Psoas muscle (tissue), 8 donors: ENCODE measurements around the gene MANSC1. TPM values are rescaled to one million over a fixed set of nuclear protein-coding genes. Genes with fewer than 3 reads are reported as not detected.

Experiments used
- ATAC-seq, 4 donors: fragments of 200-7000 bp; cut with Tn5 transposase; one replicate each; pipeline ENCODE4 v1.9.1; 2020; ENCODE audit warnings: moderate library complexity in 3 of 4, mild to moderate bottlenecking in 2 of 4
- DNase-seq, 2 donors: peaks; one replicate each; pipeline ENCODE4 v3.0.0-alpha.2; 2020
- H3K27ac ChIP-seq: fragments of 200-600 bp; one replicate; pipeline ENCODE4 v1.8.0; 2022
- H3K27me3 ChIP-seq, 3 donors: fragments of 200-600 bp in 1 of 3; one replicate each; pipeline versions ENCODE4 v1.6.1 to v1.8.0; 2013 to 2022; ENCODE audit warnings: low read length in 2 of 3, mild to moderate bottlenecking in 2 of 3, moderate library complexity in 1 of 3; ENCODE audit not compliant: insufficient read depth in 3 of 3
- H3K36me3 ChIP-seq, 2 donors: fragments of 200-600 bp in 1 of 2; one replicate each; pipeline versions ENCODE4 v1.6.1 to v1.8.0; 2013 to 2022; ENCODE audit warnings: low read depth in 1 of 2, mild to moderate bottlenecking in 1 of 2, moderate library complexity in 1 of 2; ENCODE audit not compliant: insufficient read depth in 1 of 2
- H3K4me1 ChIP-seq: fragments of 200-600 bp; one replicate; pipeline ENCODE4 v1.8.0; 2022
- H3K4me3 ChIP-seq: fragments of 200-600 bp; one replicate; pipeline ENCODE4 v1.8.0; 2022; ENCODE audit warnings: mild to moderate bottlenecking
- H3K9me3 ChIP-seq: fragments of 200-600 bp; one replicate; pipeline ENCODE4 v1.8.0; 2022
- WGBS, 3 donors: extraction: QIAGEN DNeasy Blood & Tissue Kit; methylation state at CpG; one replicate each; pipeline versions ENCODE4 v1.1.6 to v1.1.7; 2013; 5-methylcytosine and 5-hydroxymethylcytosine counted together
- intact Hi-C, 2 donors: fragments of 100-400 bp; cut with DNase I; formaldehyde crosslinking; loops; one replicate each; pipeline versions ENCODE4 v1.11.0 to v1.14.2; 2022
- polyA plus RNA-seq, 3 donors: library from polyadenylated mRNA; stranded (reverse); fragments of 200-250 nt; gene quantifications; one replicate each; pipeline ENCODE4 v1.2.3, GENCODE V29; 2013
- total RNA-seq, 4 donors: library from RNA; stranded (reverse); fragmentation: NEBNext Ultra II Directional in 2 of 4; extraction: Animal tissue kit (Norgen Biotek cat#: 25700) in 2 of 4; gene quantifications; one replicate each; pipeline versions ENCODE4 v1.2.1 to v1.2.4, GENCODE V29; 2021 to 2023
- TF ChIP-seq, protein P1 (sequence below): fragments of 200-600 bp; IDR thresholded peaks from one replicate; pipeline ENCODE4 v1.8.0; 2022; ENCODE audit warnings: antibody characterized with exemption
- donor health status: healthy with polysubstance abuse.
- donor health status: DM: no; HTN: no; CAD: no; lungs with moderate emphysema.
- donor health status: Bipolar disorder and iron deficiency.
- donor health status: healthy.
- donor health status: DM: yes; HTN: yes; CAD: no.
- donor health status: DM: no; HTN: no; CAD: no.
- donor health status: DM: no; HTN: no; CAD: no.
- donor health status: DM: yes; HTN: yes; CAD: no.

MANSC1 gene
- total and polyA plus RNA-seq, 7 donors, result 2.2 to 3.6 (median 3.2) TPM

DNA sequence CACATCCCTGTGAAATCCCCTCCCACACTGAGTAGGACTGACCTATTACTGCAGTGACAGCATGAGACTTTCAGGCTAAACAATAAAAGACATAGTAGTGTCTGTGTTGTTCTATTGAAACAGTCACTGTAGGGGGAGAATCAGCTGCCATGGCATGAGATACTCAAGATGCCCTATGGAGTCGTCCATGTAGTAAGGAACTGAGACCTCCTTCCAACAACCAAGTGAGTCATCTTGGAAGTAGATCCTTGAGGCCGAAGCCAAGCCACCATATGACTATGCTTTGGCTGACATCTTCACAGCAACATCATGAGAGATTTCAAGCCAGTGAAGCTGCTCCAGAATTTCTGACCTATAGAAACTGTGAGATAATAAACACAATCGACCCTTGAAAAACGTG lies 71.1 kb downstream of the MANSC1 start:
- intact Hi-C loops, result no loop called here
- Histone ChIP-seq H3K36me3 (no peaks in the 10 kb centered on the region), H3K27me3 (no peaks in the 10 kb centered on the region), H3K4me3 (no peak overlapping the region), H3K27ac (no peak overlapping the region), H3K4me1 (no peaks in the 10 kb centered on the region), H3K9me3 (peaks cover 10% of the 10 kb centered on the region)
- DNase-seq (no peak), ATAC-seq (no peak)
- 58 to 73% (median 58%) methylated on average over 4 of the region's 4 CpGs for WGBS, 3 donors
- TF ChIP-seq, protein P1, sequence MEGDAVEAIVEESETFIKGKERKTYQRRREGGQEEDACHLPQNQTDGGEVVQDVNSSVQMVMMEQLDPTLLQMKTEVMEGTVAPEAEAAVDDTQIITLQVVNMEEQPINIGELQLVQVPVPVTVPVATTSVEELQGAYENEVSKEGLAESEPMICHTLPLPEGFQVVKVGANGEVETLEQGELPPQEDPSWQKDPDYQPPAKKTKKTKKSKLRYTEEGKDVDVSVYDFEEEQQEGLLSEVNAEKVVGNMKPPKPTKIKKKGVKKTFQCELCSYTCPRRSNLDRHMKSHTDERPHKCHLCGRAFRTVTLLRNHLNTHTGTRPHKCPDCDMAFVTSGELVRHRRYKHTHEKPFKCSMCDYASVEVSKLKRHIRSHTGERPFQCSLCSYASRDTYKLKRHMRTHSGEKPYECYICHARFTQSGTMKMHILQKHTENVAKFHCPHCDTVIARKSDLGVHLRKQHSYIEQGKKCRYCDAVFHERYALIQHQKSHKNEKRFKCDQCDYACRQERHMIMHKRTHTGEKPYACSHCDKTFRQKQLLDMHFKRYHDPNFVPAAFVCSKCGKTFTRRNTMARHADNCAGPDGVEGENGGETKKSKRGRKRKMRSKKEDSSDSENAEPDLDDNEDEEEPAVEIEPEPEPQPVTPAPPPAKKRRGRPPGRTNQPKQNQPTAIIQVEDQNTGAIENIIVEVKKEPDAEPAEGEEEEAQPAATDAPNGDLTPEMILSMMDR, result no peak

Other genes with a start within 250 kb of the MANSC1 start
- 10 to 100 TPM; 16.6 to 31.5 (median 22.8) TPM for gene LRP6, start 83.2 kb downstream of the MANSC1 start, total RNA-seq
- 1 to 10 TPM; 2.9 to 8.5 (median 3.2) TPM for gene LRP6, start 83.2 kb downstream of the MANSC1 start, polyA plus RNA-seq
- gene BORCS5, start 6.8 kb upstream of the MANSC1 start, total RNA-seq, result 10 to 100 TPM; 10.7 to 13.3 (median 11.8) TPM
- gene BORCS5, start 6.8 kb upstream of the MANSC1 start, polyA plus RNA-seq, result 10 to 100 TPM in 1 of 3 donors, 1 to 10 TPM in 2; 4.3 to 12.3 (median 8.5) TPM
- gene DUSP16, start 212.6 kb upstream of the MANSC1 start, total RNA-seq, result 10 to 100 TPM; 14.2 to 23.8 (median 19.7) TPM
- 1 to 10 TPM; 3.3 to 8.4 (median 4.5) TPM for gene DUSP16, start 212.6 kb upstream of the MANSC1 start, polyA plus RNA-seq